SH-SY5Y (cell line): ENCODE measurements around the gene ZNF154.

Experiments
- GATA2 ChIP-seq: IDR thresholded peaks from 2 replicates; pipeline ENCODE4 v1.6.1; 2011; ENCODE audit warnings: mild to moderate bottlenecking, low read depth, low read length
- GATA3 ChIP-seq: IDR thresholded peaks from 2 replicates; pipeline ENCODE4 v1.6.1; 2011; ENCODE audit warnings: low read depth, mild to moderate bottlenecking, low read length, moderate library complexity

DNA sequence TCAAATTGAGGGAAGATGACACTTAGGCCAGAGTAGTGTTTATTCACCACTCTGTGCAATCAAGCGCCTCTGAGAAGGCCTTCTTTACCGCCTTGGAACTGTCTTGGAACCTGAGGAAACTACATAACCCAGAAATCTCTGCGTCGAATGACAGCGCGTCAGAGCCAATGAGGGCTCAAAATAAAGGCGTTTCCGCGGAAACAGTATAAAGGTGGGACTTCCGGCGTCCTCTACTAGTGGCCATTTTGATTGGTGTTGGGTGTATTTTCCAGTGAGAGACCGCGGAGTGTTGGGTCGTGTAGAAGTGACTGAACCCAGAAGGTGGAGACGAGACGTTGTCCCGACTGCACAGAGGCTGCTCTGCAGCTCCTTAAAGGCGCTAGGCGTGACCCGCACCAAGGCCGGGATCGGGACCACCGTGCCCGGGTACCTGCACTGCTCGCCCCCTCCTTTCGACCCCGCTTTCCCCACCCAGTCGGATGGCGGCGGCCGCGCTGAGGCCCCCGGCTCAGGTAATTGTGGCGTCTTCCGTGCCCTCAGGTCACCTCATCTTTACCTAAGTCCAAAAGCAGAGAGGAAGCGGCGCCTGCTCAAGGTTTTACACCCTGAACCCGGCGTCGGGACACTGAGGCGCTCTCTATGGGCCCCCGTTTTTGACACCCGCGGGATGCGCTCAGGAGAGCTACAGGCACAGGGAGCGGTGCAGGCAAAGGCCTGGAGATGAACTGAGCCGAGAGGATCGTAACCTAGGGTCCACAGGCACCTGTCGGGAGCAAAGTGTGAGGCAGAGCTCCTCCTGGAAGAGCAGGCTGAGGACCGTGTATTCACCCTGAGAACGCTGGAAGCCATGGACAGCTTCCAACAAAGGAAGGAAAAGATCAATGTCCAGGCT is 37.8 kb upstream of the ZNF154 start, which contains the start of gene ZNF776:
- TF ChIP-seq GATA2 (no peak), GATA3 (no peak)
